DMS79 (cell line): ENCODE measurements around the gene CCDC97.
A peak's percentile ranks its signal among the peaks of the same experiment; 100 is the strongest.
"Not testable (repeated sequence)": the region's sequence is repeated elsewhere in the genome, so short reads cannot be mapped to it uniquely, and the experiment has no call there.

Source experiments
- DNase-seq: peaks from one replicate; lab custom pipeline; 2025; lab: John Stamatoyannopoulos, UW

CCDC97 gene

GRCh38 chr19:41310033-41310831, at the start of gene CCDC97:
Gene CCDC97, plus strand, starts transcription at chr19:41310172. Its CDS starts 139 bp downstream, at chr19:41310311.
- peak; percentile 72 for DNase-seq

- DNase-seq: no peak
Observed at GRCh38 chr19:41261474-41262190, 48.3 kb upstream of the CCDC97 start.

- no peak for DNase-seq
Observed at GRCh38 chr19:41263042-41263849, 46.7 kb upstream of the CCDC97 start.

- peak; percentile 100 for DNase-seq
Observed at GRCh38 chr19:41263850-41264580, 46.0 kb upstream of the CCDC97 start, which contains the start of gene HNRNPUL1. Gene HNRNPUL1, plus strand, starts transcription at chr19:41264372. Its CDS starts 132 bp downstream, at chr19:41264504.

- DNase-seq: peak; percentile 10
Observed at GRCh38 chr19:41264581-41265394, 45.2 kb upstream of the CCDC97 start.

GRCh38 chr19:41265395-41266153, 44.4 kb upstream of the CCDC97 start:
- no peak for DNase-seq

- DNase-seq: no peak
Observed at GRCh38 chr19:41269055-41269454, 40.9 kb upstream of the CCDC97 start.

- no peak for DNase-seq
Observed at GRCh38 chr19:41269571-41269970, 40.4 kb upstream of the CCDC97 start.

GRCh38 chr19:41273076-41273475, 36.9 kb upstream of the CCDC97 start:
- DNase-seq: no peak

- no peak for DNase-seq
Observed at GRCh38 chr19:41274802-41275201, 35.2 kb upstream of the CCDC97 start.

GRCh38 chr19:41276231-41276630, 33.7 kb upstream of the CCDC97 start:
- no peak for DNase-seq

- no peak for DNase-seq
Observed at GRCh38 chr19:41278478-41278877, 31.5 kb upstream of the CCDC97 start.

GRCh38 chr19:41288673-41289530, 21.1 kb upstream of the CCDC97 start:
- no peak for DNase-seq

GRCh38 chr19:41289814-41290213, 20.2 kb upstream of the CCDC97 start:
- DNase-seq: not testable (repeated sequence)

- DNase-seq: no peak
Observed at GRCh38 chr19:41294393-41294792, 15.6 kb upstream of the CCDC97 start.

- DNase-seq: no peak
Observed at GRCh38 chr19:41295499-41295898, 14.5 kb upstream of the CCDC97 start.

GRCh38 chr19:41296433-41296871, 13.5 kb upstream of the CCDC97 start:
- DNase-seq: no peak

GRCh38 chr19:41297628-41298347, 12.2 kb upstream of the CCDC97 start:
- no peak for DNase-seq
